ENCODE data around the gene ZNF98.

Gene ZNF98
- 0 to 0.22 reads per million in 2 donors for total RNA-seq

DNA sequence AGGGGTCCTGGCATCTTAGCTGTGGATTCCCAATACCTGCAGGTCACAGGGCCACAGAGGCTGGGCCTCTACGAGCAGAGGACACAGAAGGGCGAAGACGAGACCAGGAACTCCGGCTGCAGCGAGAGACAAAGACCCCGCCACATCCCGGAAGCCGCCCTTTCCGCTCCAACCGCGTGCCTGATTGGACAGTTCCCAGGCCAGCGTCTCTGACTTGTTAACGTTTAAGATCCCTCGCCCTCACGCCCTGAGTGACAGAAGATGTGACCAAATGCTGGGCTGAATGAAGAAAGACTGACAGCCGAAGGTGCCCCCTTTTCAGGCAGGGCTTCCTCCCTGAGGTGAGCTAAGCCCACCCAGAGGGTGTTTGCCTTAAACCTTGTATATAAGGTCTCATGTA, at the start of gene ZNF98:
ZNF98 (minus strand) TSS at position 136 of the 400 bp plus-strand sequence; CDS start at position 14, 122 bp downstream.
- DNase-seq = no peak

DNA sequence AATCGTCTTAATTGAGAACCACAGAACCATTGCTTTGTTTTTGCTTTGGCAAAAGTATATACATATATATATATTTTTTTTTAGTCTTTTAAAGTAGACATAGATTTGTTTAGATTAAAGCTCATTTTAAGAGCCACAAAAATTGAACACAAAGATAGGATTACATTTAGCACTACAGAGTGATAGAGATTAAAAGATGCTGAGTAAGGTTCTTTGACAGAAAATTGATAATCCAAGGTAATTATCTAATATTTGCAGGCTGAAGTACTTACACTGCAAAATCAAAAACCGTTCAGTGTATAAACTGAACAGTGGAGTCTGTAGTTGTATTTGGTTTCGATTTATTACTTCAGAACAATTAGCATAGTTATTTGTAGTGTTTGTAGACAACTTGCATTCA, 24.5 kb upstream of the ZNF98 start:
- DNase-seq = no peak

DNA sequence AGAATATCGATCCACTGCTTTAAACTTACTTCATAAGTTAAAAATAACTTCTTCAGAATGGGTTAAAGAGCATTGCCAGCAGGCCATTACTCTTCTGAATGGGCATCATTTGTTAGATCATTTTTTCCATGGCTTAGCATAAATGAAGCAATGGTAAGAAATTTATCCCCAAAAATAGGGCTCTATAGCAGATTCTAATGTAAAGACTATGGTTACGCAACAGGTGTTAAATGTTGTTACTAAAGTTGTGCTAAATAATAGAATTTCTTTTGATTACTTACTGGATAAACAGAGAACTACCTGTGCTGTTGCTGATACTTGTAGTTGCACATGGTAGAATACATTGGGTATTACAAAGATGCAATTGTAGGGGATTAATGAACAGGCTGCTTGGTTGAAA, 15.9 kb upstream of the ZNF98 start:
- no peak for DNase-seq

DNA sequence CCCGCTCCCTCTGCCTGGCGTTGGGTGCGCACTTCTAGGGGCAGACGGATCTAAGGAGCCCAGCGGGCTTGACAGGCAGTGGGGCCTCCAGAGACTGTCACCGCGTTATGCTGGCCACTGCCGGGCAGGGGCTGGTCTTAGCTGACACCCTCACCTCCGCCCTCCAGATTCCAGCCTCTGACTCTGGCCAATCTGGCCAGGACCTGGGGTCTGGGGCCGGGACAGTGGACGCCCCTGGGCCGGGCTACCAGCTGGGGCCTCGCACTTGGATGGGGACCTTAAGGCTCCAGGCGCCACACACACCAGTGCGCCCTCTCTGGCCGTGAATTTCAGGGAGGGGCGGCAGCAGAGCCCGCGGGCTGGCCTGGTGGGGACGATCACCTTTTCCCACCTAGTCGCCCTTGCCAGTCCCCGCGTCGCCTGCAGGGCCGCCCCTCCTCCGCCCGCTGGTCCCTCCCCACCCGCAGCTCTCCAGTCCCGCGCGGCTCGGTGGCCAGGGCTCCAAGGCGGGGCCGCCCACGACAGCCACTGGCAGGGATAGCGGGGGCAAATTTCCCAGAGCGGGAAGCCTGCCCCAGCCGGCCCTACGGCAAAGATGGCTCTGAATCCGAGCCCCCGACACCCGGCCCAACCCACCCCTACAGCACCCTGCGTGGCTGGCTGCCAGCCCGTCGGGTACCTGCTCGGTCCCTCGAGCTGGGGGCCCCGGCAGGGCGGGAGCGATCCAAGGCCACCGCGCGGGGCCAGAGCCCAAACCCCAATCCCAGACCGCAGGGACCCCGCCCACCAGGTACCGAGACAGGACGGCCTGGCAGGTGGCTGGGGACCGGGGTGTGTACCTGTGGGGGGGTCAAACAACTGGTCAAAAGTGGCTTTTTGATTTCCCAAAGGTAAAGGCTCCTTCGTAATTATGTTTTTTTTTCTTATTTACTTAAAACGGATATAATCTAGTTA, 6.1 kb upstream of the ZNF98 start:
- DNase-seq = no peak

DNA sequence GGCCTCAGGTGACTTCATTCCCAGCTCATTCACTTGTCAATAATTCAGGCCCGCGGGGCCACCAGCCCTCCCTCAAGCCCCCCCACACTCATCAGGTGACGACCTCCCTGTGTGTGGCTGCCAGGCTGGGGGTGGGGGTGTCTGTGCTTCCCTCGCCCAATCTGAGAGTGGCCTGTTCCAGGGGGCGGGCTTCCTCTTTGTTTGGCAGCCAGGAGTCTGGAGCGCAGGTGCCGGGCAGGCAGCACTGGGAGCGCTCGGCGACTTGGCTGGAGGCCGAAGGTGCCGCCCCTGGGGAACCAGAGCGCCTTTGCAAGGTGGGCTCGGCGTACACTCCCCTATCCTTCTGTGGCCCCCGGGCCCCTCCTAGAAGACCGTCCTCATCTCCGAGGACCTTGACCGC, 5.4 kb upstream of the ZNF98 start:
- DNase-seq = no peak

DNA sequence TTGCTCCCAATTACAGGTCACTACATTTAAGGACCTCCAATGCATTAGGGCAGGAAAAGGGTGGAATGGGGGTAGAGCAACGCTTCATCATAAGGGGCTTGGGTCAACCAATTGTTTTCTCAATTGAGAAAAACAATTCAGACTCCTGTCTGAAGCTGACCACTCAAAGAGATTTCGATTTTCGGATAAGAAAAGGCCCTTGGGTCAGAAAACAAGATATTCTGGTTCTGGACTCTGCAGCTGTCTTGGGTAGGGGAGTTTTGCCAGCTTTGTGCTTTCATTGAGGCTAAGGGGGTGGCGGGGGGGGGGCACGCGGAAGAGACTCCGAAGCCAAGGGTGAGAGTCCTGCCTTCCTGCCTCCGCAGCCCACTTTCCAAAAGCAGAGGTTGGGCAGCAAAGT, 4.8 kb upstream of the ZNF98 start:
- no peak for DNase-seq

DNA sequence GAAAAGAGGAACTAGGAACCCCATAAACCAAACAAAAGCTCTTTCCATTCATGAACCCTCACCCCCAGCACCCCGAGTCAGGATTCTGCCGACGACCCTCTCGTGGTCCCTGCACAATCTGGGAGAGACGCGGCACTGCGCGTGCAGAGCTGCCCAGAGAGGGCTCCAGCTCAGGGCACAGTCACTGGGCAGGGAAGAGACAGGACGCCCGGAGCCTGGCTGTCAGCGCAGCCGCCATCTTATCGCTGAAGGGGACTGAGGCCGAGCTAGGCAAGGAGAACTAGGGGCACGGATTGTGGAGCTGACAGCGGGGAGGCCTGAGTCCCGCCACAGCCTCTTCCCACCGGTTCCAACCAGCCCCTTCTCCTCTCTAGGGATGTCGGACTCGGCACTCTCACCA, 349 bp downstream of the ZNF98 start:
- DNase-seq = no peak

DNA sequence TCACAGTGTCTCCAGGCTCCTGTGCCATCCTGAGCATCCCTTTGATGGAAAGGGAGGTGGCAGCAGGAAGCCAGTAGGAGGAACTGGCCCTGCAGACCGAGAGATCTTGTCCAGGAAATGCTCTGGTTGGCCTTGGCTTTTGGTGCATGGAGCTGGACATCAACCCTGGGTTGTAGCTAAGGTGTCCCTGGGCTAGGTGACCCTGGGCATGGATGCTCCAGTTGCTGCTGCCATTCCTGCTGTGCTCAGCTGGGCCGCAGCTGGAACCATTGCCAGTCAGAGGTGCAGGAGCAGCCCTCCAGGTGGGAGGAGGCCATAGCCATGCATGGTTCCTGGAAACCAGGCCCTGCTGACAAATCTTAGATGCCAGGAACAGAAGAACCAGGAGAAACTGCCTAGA, 67.5 kb downstream of the ZNF98 start:
- no peak for DNase-seq

Measured in activated gamma-delta T cell (primary cell).